Vagina (tissue), 2 donors: Measurements from ENCODE around the gene IQSEC1. TPM values are rescaled to one million over a fixed set of nuclear protein-coding genes. Genes with fewer than 3 reads are reported as not detected.

Experiments used
- DNase-seq, 2 donors: peaks; one replicate each; pipeline ENCODE4 v3.0.0-alpha.2; 2017; ENCODE audit errors: extremely low spot score in 2 of 2
- H3K27ac ChIP-seq: fragments of 200-600 bp; sonication (generic); one replicate; pipeline ENCODE4 v1.5.1; 2019
- H3K27me3 ChIP-seq: fragments of 200-600 bp; sonication (generic); one replicate; pipeline ENCODE4 v1.5.1; 2019
- H3K36me3 ChIP-seq, 2 donors: fragments of 200-600 bp; sonication (generic); one replicate each; pipeline ENCODE4 v1.5.1; 2017 to 2019
- H3K4me1 ChIP-seq: fragments of 200-600 bp; sonication (generic); one replicate; pipeline ENCODE4 v1.5.1; 2019
- H3K4me3 ChIP-seq, 2 donors: fragments of 200-600 bp; sonication (generic); 1 replicate in 1 of 2; 2 replicates in 1 of 2; pipeline ENCODE4 v1.5.1; 2016 to 2019
- H3K9me3 ChIP-seq: fragments of 200-600 bp; sonication (generic); one replicate; pipeline ENCODE4 v1.5.1; 2019
- POLR2A ChIP-seq, 2 donors: fragments of 450-650 bp; IDR thresholded peaks; one replicate each; pipeline ENCODE4 v1.6.1; 2017; ENCODE audit warnings: antibody characterized with exemption in 2 of 2, mild to moderate bottlenecking in 2 of 2, moderate library complexity in 2 of 2
- POLR2AphosphoS5 ChIP-seq, 2 donors: sonication (generic); formaldehyde crosslinking; IDR thresholded peaks; one replicate each; pipeline ENCODE4 v1.9.0; 2017; ENCODE audit warnings: antibody characterized with exemption in 2 of 2, mild to moderate bottlenecking in 2 of 2, low read depth in 1 of 2; ENCODE audit not compliant: insufficient read depth in 1 of 2
- intact Hi-C: fragments of 100-400 bp; cut with DNase I; formaldehyde crosslinking; loops from one replicate; pipeline ENCODE4 v1.15.1; 2023
- total RNA-seq: library from RNA; depleted of rRNA; stranded (reverse); fragments of >200 nt; gene quantifications from one replicate; pipeline ENCODE4 v1.2.3, GENCODE V29; 2016
- TF ChIP-seq, protein P1 (sequence below), 3 experiments: fragments of 450-650 bp in 2 of 3; fragments of 200-600 bp in 1 of 3; sonication (generic) in 1 of 3; IDR thresholded peaks; one replicate each; pipeline ENCODE4 v1.5.1; 2017 to 2019; ENCODE audit warnings: antibody characterized with exemption in 3 of 3, mild to moderate bottlenecking in 2 of 3, moderate library complexity in 2 of 3

Gene IQSEC1
- total RNA-seq, 1 donor from 2014 or later = 34.9 TPM

DNA sequence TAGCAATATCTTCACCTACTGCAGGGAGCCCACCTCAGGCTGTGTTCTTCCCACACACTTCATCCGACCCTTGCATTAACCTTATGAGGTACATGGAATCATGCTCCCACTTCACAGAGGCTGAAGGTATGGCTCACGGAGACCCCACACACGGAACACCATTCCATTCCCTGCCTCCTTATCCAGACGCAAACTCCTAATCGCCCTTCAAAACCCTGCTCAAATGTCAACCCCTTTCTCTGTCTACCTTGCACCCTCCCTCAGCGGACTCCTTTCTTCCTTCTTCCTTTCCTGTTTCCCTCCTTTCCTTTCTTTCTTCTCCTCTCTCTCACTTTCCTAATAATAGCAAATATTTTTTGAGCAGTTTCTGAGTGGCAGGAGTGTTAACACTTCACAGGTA is 23.8 kb downstream of the IQSEC1 start:
- no peaks in the 10 kb centered on the region for H3K9me3 ChIP-seq
- H3K36me3 ChIP-seq = no peaks in the 10 kb centered on the region
- H3K27ac ChIP-seq = no peak overlapping the region
- H3K4me3 ChIP-seq = no peak overlapping the region
- no peak for DNase-seq
- TF ChIP-seq POLR2A (IDR thresholded peaks at IDR 0.05) = no peak
- no peak for TF ChIP-seq POLR2AphosphoS5 (IDR thresholded peaks at IDR 0.05; ENCODE audit: insufficient read depth in 1 of 2, low read depth in 1 of 2)
- TF ChIP-seq, protein P1, sequence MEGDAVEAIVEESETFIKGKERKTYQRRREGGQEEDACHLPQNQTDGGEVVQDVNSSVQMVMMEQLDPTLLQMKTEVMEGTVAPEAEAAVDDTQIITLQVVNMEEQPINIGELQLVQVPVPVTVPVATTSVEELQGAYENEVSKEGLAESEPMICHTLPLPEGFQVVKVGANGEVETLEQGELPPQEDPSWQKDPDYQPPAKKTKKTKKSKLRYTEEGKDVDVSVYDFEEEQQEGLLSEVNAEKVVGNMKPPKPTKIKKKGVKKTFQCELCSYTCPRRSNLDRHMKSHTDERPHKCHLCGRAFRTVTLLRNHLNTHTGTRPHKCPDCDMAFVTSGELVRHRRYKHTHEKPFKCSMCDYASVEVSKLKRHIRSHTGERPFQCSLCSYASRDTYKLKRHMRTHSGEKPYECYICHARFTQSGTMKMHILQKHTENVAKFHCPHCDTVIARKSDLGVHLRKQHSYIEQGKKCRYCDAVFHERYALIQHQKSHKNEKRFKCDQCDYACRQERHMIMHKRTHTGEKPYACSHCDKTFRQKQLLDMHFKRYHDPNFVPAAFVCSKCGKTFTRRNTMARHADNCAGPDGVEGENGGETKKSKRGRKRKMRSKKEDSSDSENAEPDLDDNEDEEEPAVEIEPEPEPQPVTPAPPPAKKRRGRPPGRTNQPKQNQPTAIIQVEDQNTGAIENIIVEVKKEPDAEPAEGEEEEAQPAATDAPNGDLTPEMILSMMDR (IDR thresholded peaks at IDR 0.05) = no peak
- no peaks in the 10 kb centered on the region for H3K4me1 ChIP-seq
- intact Hi-C loops = no loop called here
- H3K27me3 ChIP-seq = no peaks in the 10 kb centered on the region

DNA sequence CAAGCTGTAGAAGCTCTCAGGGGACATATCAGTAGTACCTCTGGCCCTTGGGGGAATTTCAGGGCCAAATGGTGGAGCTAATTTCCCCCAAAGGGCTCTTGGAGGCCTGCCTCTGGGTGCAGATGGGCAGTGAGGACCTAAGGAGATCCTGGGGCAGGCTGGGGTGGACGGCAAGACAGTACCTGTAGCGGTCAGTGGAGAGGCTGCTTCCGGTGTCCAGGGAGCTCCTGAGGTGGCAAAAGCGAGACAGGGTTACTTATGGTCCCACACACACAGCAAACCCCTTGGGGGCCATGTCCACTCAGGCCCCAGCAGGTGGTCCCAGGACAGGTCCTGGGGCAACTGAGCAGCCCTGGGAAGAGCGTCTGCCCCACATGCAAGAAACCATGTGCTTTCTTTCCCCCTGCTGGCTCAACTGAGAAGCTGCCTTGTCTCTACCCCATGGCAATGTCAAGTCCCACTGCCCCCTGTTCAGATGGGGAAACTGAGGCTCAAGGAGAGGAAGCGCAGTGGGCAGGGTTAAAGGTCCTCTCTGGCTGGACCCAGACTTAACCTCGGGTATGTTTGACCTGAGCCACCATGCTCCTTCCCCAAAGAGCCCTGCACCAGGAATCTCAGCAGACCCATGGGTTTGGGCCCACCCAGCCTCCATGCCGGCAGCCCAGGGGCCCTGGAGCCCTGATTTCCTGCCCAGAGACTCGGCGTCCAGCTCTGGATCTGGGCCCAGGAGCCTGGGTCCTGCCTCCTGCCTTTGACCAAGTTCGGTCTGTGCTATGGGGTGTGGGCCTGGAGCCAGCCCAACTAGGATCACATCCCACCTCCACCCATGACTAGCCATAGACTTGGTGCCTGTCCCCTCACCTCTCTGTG is 25.7 kb downstream of the IQSEC1 start:
- DNase-seq = no peak
- intact Hi-C loops = no loop called here
- Histone ChIP-seq H3K27ac (no peak overlapping the region), H3K4me3 (no peak overlapping the region), H3K4me1 (no peaks in the 10 kb centered on the region), H3K9me3 (no peaks in the 10 kb centered on the region), H3K36me3 (no peaks in the 10 kb centered on the region), H3K27me3 (no peaks in the 10 kb centered on the region)
- TF ChIP-seq POLR2A (IDR thresholded peaks at IDR 0.05) = no peak
- no peak for TF ChIP-seq POLR2AphosphoS5 (IDR thresholded peaks at IDR 0.05; ENCODE audit: insufficient read depth in 1 of 2, low read depth in 1 of 2)
- TF ChIP-seq, protein P1 (IDR thresholded peaks at IDR 0.05) = no peak

DNA sequence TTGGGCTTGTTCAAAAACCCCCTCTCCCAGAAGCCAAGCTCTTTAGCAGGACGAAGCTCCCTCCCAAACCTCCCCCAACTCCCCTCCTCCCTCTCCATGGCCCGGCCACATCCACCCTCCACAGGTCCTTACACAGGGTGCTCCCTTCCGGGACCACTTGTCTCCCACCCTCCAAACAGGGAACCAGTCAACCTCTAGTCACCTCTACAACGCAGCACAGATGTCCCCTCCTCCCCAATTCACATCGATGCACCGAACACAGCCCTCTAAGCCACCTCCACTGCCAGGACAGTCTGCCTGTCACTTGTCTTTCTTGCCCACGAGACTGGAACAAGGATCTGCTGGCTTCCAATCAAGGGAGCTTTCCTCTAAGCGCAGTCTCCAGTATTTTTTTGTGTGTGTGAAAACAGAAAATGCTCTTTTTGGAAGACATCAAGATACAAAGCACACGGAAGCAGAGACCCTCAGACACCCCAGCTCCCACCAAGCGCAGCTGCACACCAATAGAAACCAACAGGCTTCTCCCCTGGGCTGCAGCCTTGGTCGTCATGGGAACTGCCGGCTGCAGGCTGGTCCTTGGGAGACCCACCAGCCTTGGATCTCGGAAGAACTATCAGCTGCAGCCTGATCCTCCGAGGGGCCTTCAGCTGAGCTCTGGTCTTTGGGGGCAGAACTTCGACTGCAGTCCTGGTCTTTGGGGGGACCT is 26.5 kb downstream of the IQSEC1 start:
- TF ChIP-seq, protein P1 (IDR thresholded peaks at IDR 0.05) = no peak
- TF ChIP-seq POLR2AphosphoS5 (IDR thresholded peaks at IDR 0.05; ENCODE audit: insufficient read depth in 1 of 2, low read depth in 1 of 2) (no peak), POLR2A (IDR thresholded peaks at IDR 0.05) (no peak)
- H3K4me3 ChIP-seq = no peak overlapping the region
- DNase-seq = no peak
- intact Hi-C loops = no loop called here
- H3K27me3 ChIP-seq = no peaks in the 10 kb centered on the region
- no peaks in the 10 kb centered on the region for H3K4me1 ChIP-seq
- no peaks in the 10 kb centered on the region for H3K36me3 ChIP-seq
- H3K27ac ChIP-seq = no peak overlapping the region
- no peaks in the 10 kb centered on the region for H3K9me3 ChIP-seq

DNA sequence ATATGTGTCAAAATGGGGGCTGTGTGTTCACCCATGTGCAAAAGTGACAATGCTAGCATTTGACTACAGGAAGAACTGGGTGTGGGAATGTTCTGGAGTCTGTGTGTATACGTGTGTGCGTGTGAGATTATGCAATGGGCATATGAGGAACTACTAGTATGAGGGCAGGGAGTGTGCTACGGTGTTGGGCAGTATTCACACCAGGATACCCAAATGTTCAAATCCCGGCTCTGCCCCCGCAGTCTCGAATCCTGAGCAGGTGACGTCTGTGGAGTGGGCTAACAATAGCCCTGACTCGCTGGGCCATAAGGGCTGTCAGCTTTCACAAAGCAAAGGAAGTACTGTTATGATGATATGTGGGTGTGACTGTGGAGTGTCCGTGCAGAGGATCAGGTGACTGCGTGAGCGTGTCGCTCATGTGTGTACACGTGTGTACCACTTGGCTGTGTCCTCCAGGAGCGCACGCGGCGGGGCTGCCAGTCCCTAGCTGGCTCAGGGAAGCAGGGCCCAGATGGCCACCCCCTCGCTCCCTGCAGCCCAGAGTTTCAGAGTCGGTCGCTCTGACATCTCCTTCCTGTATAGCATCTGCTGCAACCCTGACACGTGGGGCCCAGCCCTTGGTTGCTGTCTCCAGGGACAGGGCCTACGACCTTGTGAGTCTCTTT is 27.2 kb downstream of the IQSEC1 start:
- intact Hi-C loops = no loop called here
- no peak for DNase-seq
- Histone ChIP-seq H3K36me3 (no peaks in the 10 kb centered on the region), H3K4me1 (no peaks in the 10 kb centered on the region), H3K27me3 (no peaks in the 10 kb centered on the region), H3K27ac (no peak overlapping the region), H3K4me3 (no peak overlapping the region), H3K9me3 (no peaks in the 10 kb centered on the region)
- TF ChIP-seq, protein P1 (IDR thresholded peaks at IDR 0.05) = no peak
- TF ChIP-seq POLR2AphosphoS5 (IDR thresholded peaks at IDR 0.05; ENCODE audit: insufficient read depth in 1 of 2, low read depth in 1 of 2) = no peak
- TF ChIP-seq POLR2A (IDR thresholded peaks at IDR 0.05) = no peak
